Hippocampal formation (tissue), 2 donors: ENCODE results near the gene TCF19.

Experiments used
- DNase-seq, 2 donors: peaks; one replicate each; lab custom pipeline; 2025; lab: John Stamatoyannopoulos, UW

The TCF19 gene

DNA sequence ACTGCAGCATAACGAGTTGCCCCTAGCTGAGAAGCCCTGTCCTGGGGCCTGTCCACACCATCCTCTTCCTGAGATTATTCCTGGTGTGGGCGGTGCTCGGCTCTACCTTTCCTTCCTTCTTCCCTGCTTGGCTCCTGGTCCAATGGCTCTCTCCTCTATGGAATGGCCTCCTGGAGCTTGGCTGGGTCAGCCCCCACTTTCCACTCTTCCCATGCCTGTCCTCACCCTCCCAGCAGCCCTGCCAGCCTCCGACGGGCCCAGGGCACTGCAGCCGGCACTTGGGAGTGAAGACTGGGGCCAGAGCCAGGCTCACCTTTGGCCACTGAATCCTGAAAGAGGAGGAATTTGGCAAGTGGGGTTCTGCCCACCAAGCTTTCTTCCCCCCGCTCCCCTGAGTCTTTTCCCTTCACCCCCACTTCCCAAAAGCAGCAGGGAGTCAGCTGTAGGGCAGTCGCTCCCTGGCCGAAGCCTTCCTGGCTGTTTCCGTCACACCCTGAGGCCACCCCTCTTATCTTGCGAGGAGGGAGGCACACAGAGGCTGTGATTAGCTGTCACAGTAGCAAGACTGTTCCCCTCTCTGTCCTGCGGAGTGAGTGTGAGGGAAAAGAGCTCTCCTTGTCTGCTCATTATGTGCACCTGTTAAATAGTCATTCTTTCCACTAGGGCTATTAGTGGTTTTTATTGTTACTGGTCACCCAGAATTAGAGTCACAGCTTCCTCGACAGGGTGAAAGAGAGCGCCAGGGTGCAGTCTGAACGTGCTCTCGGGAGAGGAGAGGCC is 31.8 kb upstream of the TCF19 start:
- no peak for DNase-seq

DNA sequence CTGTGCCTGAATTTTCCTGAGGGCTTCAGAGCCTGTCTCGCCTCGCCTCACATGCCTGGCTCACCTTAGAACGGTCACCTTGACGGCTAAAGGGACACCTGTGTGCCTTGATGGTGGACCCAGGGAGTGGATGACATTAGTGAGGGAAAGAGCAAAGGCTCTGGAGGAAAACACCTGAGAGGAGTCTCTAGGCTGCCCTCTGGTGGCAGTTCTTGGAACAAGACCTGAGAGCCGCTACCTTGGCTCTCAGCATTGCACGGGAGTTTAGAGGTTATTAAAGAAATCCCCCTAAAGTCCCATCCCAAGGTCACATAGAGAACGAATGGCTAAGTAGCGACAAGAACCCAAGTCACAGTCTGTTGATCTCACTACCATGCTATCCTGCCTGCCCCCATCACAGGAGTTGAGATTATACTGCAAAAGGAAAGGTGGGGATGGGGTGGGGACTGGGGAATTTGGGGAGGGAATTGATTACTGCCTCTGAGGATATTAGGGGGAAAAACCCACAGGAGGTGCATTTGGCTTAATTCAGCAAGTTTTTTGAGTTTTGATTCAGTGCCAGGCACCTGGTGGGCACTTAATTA is 30.2 kb upstream of the TCF19 start:
- DNase-seq, result peak in 1 of 2 donors; percentile 26

DNA sequence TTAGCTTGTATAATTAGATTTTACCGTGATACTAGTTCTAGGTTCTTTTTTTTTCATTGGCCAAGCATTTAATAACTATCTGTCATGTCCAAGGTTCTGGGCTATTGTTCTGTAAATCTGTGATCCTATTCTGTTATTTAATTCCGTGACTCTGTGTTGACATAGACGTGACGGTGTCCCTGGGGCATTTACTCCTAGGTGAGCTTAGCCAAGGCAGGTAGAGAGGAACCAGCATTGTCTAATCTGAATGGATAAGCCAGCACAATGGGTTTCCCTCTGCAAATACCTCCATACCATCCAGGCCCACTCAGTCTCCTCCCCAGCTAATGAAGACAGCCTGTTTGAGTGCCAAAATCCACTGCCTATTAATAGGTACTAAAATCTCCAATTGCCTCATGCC is 29.3 kb upstream of the TCF19 start:
- DNase-seq, result no peak

DNA sequence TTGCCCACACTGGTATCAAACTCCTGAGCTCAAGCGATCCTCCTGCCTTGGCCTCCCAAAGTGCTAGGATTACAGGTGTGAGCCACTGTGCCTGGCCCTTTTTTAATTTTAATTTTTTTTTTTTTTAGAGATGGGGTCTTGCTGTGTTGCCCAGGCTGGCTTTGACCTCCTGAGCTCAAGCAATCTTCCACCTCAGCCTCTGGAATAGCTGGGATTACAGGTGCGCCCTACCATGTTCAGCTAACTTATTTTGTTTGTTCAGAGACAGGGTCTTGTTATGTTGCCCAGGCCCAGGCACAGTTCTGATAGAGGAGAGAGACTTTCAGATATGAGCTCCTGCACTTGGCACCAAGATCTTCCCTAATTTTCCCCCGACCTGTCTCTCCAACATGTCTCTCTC is 27.6 kb upstream of the TCF19 start:
- no peak for DNase-seq

DNA sequence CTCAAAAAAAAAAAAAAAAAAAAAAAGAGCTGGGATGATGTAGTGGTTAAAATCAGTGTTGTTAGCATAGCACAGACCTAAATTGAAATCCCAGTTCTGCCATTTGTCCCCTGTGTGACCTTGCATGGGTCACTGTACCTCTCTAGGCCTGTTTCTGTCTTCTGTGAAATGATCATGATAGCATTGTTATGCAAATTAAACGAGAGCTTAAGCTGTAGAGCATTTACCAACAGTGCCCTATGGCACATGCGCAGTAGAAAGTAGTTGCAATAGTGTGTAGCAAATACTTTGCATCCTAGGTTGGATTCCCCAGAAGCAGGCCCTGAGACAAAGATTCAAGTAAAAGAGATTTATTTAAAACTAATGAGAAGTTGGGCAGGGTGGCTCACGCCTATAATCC is 26.8 kb upstream of the TCF19 start:
- DNase-seq, result no peak

DNA sequence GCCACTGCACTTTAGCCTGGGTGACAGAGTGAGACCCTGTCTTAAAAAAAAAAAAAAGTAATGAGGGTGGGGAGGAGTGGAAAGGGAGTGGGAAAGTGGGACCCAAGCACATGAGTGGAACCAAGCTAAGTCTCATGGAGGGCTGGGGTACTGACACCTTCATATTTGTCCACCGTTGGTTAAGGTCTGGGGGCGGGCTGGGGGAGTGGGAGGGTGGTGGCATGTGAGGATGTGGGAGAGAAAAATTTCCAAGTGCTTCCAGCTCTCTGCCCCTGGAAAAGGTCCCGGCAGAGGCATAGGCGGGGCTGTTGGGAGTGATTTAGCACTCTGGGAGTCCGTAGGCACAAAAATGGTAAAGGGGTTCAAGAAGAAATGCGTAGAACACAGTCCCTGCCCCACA is 25.6 kb upstream of the TCF19 start:
- DNase-seq, result no peak

DNA sequence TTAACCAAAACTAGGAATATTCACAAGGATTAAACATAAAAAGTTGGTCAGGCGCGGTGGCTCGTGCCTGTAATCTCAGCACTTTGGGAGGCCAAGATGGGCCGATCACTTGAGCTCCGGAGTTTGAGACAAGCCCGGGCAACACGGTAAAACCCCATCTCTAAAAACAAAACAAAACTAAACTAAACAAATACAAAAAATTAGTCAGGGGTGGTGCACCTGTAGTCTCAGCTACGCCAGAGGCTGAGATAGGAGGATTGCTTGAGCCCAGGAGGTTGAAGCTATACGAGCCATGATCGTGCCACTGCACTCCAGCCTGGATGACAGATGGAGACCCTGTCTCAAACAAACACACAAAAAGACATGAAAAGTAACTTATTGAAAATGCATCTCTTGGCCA is 22.7 kb upstream of the TCF19 start:
- DNase-seq, result no peak

DNA sequence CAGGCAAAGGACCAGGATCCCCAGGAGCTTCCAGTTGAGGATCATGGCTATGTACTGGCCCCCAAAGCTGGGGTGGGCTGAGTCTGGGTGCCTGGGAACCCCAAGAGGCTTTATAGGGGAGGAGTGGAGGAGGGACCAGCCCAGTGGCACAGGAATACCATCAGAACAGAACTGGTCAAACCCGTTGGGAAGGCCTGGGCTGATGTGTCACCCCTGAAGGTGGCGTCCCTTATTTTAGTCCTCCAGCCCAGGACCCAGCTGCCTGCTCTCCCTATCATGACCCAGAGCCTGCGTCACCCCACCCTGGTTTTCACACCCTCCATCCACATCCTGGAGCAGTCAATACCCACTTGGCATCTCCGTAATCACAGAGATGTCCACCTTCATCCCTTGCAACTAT is 19.4 kb upstream of the TCF19 start, which contains the start of gene PSORS1C2:
Gene PSORS1C2 (minus strand): TSS at position 85 of the 400 bp plus-strand sequence. CDS start 40 bp downstream, at position 45.
- no peak for DNase-seq

DNA sequence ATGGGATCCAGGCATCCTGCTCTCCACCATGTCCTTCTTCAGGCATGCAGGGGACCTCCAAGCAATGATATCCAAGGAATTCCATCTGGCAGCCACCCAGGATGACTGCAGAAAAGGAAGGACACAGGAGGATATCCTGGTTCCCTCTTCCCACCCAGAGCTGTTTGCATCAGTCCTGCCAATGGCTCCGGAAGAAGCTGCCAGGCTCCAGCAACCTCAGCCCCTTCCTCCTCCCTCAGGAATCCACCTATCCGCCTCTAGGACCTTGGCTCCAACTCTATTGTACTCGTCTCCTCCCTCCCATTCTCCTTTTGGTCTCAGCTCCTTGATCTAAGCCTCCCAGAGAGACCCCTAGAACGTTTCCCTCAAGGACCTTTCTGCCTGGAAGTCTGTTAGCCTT is 18.8 kb upstream of the TCF19 start:
- no peak for DNase-seq

DNA sequence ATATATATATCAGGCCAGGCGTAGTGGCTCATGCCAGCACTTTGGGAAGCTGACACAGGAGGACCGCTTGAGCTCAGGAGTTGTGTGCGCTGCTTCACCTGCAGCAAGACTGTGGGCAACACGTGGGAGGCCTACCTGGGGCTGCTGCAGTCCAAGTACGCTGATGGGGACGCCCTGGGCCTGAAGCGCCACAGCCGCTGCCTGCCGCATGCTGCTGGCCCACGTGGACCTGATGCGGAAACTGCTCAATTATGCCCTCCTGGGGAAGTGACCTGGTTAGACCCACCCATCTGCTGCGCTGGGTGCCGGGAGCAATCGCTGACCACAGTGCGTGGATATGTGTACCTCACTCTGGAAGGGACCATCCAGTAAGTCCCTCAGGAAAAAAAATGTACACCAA is 17.7 kb upstream of the TCF19 start:
- DNase-seq, result no peak

DNA sequence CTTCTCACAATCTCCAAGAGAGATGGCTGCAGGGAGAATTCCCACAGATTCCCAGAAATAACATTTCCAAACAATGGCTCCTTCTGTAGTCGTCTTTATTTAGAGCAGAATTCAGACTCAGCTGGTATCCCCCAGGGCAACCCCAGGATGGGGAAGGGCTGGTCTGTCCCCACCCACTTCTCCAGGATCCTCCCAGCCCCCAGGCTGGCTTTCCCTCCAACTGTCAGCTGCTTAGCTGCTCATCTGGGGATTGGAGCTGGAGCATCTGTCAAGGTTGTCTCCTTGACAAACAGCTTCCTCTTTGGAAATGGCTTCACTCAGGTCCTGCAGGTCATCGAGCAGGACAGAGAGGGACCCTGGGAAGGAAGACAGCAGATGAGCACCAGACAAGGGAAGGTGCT is 16.0 kb upstream of the TCF19 start:
- no peak for DNase-seq

DNA sequence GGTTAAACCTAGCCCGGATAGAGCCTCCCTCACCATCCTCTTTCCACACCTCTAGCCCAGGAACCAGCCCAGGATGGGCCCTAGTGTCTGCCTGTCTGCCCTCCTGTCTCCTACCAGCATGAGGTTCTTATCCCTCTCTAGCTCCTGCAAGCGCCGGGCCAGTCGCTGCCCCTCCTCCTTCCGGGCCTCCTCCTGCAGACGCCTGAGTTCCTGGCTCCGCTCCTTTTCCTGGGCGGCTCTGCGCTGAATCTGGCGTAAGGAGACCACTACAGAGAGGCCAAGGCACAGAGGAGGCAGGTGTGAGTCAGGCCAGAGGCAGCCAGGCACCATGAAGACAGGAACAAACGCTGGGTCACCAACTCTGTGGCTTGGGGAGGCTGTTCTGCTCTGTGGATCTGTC is 15.2 kb upstream of the TCF19 start:
- no peak for DNase-seq

DNA sequence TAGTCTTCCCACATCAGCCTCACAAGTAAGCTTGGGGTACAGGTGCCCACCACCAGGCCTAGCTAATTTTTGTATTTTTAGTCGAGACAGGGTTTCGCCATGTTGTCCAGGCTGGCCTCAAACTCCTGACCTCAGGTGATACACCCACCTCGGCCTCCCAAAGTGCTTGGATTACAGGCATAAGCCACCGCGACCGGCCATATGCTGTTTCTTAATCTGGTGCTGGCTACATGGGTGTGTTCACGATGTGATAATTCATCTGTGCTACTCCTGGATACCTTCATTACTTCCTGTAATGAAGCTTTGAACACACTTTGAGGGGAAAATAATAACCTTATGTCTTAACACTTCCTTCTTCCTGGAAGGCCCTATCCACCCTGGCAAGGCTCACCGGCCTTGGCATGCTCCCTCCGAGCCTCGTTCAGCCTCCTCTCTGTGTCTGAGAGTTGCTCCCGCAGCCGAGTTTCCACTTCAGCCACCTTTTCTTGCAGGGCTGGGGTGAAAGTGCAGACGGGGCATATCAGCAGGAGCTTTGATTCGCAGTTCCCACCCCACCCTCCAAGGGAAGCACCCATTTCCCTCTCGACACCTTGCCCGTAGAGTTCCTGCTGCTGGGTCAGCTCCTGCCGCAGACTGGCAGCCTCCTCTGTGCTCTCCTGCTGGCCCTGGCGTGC is 14.0 kb upstream of the TCF19 start:
- no peak for DNase-seq

DNA sequence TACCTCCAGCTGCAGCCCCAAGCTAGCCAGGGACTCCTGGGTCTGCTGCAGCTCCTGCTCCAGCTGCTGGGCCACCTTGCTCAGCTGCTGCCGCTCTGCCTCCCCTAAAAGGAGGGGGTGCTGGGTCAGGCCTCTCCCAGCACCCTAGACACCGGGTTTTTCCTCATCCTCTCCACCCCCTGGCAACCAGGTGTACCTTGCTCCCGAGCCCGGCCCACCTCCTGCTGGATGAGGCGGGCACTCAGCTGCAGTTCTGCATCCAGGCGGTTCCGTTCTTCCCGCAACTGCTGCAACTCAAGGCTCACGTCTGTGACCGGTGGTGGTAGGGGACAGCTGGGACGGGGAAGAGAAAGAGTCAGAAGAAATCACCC is 13.4 kb upstream of the TCF19 start:
- no peak for DNase-seq

DNA sequence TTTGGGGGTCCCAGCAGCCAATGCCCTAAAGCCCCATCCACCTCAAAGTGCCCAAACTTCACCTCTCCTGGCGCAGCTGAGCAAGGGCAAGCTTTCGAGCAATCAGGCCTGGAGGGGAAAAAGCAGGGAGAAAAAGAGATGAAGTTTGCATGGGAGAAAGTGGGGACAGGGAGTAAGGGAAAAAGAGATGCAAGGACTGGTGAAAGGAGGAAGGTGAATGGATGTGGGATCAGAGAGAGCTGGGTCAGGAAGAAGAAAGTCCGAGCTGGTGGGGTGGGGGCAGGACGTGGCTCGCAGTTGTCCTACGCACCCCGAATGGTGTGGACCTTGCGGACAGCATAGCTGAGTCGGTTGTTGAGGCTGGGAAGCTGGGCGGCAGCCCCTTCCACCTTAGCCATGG is 13.0 kb upstream of the TCF19 start:
- no peak for DNase-seq

DNA sequence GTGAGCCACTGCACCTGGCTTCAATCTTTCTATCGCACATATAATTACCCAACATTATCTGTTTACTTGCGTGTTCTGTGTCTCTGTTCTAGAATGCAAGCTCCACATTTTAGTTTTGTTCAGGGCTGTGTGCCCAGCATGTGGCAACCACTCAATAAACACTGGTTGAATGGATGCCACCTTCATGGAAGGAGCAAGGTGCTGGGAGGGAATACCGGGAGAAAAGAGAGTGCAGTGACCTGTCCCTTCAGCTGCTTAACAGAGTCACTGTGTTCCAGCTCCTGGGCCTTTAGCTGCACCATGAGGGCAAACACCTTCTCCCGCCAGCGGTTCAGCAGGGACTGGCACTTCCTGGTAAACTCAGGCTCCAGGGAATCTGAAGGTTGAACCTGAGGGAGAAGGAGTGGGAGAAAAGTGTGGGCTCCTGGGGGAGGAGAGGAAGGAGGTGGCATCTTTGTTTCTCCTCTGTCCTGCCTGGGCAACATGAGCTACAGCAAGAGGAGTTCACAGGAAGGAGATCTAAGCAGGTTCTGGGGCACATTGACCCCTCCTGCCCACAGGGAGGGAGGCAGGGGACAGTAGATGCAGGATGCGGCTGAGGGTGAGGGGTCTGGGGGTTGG is 8.5 kb upstream of the TCF19 start:
- no peak for DNase-seq

DNA sequence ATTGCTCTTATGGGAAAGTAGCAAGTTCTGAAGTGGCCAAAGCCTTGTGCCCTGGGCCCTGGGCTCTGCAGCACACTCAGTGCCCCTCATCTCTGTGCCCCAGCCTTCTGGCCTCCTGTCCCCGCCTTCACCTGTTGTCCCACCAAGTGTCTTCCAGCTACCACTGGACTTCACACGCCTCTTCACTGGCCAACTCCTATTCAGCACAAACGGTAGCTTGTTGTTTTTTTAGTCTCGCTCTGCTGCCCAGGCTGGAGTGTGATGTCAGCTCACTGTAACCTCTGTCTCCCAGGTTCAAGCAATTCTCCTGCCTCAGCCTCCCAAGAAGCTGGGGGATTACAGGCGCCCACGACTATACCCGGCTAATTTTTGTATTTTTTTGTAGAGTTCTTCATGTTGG is 5.6 kb upstream of the TCF19 start:
- DNase-seq, result no peak

DNA sequence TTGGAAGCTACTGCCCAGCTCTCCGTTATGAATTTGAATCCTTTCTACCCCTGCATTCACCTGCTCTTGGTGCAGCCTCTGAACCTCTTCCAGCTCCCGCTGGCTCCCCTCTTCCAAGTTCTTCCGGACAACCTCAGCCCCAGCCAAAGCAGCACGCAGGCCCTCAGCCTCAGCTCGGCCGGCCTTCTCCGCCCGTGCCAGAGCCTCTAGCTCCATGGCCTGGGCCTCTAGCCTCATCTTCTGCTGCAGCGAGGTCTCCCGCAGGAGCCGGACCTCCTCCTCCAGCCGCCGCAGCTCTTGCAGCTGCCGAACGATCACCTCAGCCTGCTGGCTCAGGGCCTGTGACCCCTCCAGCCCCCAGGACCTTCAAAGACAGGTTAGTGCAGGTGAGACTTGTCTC is 4.0 kb upstream of the TCF19 start:
- DNase-seq, result no peak

DNA sequence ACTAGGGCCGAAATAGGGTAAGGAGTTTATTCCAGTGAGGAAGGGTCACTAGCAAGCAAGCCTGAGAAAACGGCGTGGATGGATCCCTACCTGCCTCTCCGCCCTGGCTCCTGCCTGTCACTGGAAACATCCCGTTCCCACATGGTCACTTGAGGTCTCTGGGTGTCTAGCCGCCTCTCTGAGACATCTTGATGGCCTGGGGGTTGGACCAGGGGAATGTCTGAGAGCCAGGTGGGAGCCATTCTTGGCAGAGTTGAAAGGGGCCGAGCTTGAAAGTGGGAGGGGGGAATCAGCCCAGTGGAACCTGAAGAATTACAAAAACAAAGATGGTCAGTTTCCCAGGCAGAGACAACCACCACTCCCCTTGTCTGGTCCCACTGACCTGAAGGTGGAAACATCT is 1.7 kb upstream of the TCF19 start:
- DNase-seq, result no peak

DNA sequence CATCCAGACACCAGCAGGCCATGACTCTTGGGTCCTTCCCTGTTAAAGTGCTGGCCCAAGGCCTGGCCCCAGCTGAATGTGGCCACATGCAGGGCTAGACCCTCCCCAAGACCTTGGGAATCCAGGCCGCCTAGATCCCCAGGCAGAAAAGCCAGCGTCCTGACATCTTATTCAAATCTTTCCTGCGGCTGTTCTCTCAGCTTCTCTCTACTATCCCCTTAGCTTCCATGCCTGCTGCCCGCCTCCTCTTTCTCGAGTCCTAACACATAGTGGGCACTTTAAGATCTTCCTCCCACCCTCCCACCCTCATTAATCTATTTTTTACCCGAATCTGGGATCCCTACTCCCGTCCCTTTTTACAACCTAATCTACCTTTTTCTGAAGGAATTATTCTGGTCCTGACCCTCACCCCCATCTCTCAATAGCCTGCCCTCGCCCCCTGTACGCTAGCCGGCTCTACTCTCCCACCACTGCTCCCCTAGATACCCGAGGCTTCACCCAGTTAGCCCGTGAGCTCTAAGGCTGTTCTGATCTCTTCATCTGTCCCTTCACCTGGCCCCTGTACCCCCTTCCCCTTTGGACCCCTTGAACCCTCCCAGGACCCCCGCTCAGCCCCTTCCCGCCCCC is 763 bp upstream of the TCF19 start, which contains the start of gene CCHCR1:
Gene CCHCR1 (minus strand): TSS at position 290 of the 627 bp plus-strand sequence. CDS start 202 bp downstream, at position 88.
- no peak for DNase-seq

DNA sequence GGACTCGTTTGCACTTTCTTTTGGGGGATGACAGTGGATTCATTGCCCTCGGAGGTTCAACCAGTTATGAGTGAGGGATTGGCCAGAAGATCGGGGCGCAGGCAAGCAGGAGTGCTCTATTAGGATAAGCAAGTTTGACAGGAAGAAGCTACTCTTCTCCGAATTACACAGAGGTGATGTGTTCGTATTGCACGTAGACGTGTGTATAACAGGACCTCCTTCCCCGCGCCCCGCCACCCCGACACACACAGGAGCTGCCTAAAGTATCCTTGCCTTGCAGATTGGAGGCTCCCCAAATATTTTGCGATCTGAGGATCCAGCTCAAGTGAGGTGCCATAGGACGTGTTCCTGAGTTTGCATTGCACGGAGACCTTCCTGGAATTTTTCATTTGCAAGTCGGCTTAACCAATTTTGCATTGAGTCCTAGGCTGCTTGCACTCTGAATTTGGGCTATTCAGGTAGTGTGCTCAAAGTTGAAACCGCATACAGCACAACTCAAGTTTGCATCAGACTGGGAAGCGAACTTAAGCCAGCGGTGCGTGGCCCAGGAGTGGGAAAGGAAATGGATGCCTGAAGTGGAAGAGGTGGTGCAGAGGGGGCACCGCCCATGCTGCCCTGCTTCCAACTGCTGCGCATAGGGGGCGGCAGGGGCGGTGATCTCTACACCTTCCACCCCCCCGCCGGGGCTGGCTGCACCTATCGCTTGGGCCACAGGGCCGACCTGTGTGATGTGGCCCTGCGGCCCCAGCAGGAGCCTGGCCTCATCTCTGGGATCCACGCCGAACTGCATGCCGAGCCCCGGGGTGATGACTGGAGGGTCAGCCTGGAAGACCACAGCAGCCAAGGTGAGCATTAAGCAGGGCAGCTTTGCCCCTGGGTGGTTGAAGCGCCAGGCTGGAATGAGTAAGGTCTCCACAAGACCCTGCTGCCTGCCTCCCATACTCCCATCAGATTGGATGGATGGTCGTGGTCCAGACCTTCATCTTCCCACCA is 770 bp downstream of the TCF19 start:
- no peak for DNase-seq
